H1 (cell line): Measurements from ENCODE around the gene RAB29. TPM values are rescaled to one million over a fixed set of nuclear protein-coding genes. Genes with fewer than 3 reads are reported as not detected.

ENCODE experiments used
- CTCF ChIA-PET: fragments of 300-600 bp; sonication (Branson Sonifier 250); formaldehyde crosslinking; loops from one replicate; lab custom pipeline; 2021; ENCODE audit not compliant: partially characterized antibody; lab: Charles Lee
- POLR2A ChIA-PET: fragments of 300-600 bp; sonication (Branson Sonifier 250); formaldehyde crosslinking; loops from one replicate; lab custom pipeline; 2021; ENCODE audit warnings: inconsistent platforms; ENCODE audit not compliant: partially characterized antibody; lab: Charles Lee
- DNase-seq, 2 experiments: peaks; one replicate each; pipeline versions ENCODE4 v3.0.0 to v3.0.0-alpha.2; 2010 to 2022; ENCODE audit warnings: low spot score in 2 of 2, low read depth in 1 of 2, mixed read lengths in 1 of 2
- FAIRE-seq: peaks from 2 replicates; lab custom pipeline; 2011; peaks lifted over from hg19 to GRCh38; lab: Jason Lieb, UNC
- H2AFZ ChIP-seq: 2 replicates; pipeline ENCODE4 v1.8.1; 2012; ENCODE audit warnings: low read length, inconsistent platforms
- H2AK5ac ChIP-seq: 2 replicates; pipeline ENCODE4 v1.6.1; 2013; ENCODE audit warnings: low read depth, low read length
- H2BK120ac ChIP-seq: replicated peaks from 2 replicates; pipeline ENCODE3; 2013; ENCODE audit warnings: low read depth, low read length, inconsistent platforms
- H2BK12ac ChIP-seq: 2 replicates; pipeline ENCODE4 v1.6.1; 2013; ENCODE audit warnings: low read depth, low read length
- H2BK15ac ChIP-seq: 2 replicates; pipeline ENCODE4 v1.6.1; 2013; ENCODE audit warnings: low read length
- H2BK20ac ChIP-seq: 2 replicates; pipeline ENCODE4 v1.6.1; 2013; ENCODE audit warnings: low read length
- H2BK5ac ChIP-seq: 2 replicates; pipeline ENCODE4 v1.6.1; 2013; ENCODE audit warnings: low read depth, low read length
- H3K14ac ChIP-seq: 2 replicates; pipeline ENCODE4 v1.6.1; 2013; ENCODE audit warnings: inconsistent platforms; ENCODE audit not compliant: insufficient read length
- H3K18ac ChIP-seq: 2 replicates; pipeline ENCODE4 v1.6.1; 2013; ENCODE audit warnings: low read length; ENCODE audit errors: extremely low read depth
- H3K23ac ChIP-seq: 2 replicates; pipeline ENCODE4 v1.6.1; 2013; ENCODE audit warnings: inconsistent platforms; ENCODE audit not compliant: insufficient read length
- H3K23me2 ChIP-seq: 2 replicates; pipeline ENCODE4 v1.6.1; 2013; ENCODE audit warnings: low read depth, low read length
- H3K27ac ChIP-seq: 2 replicates; pipeline ENCODE4 v1.6.1; 2011; ENCODE audit warnings: low read depth, low read length, inconsistent platforms
- H3K27me3 ChIP-seq, 4 experiments: replicated peaks in 1 of 4; 1 replicate in 1 of 4; 2 replicates in 3 of 4; pipeline versions ENCODE4 v1.6.1 to v1.8.1; 2011 to 2013; ENCODE audit warnings: low read length in 3 of 4, mild to moderate bottlenecking in 3 of 4, inconsistent platforms in 2 of 4, mixed read lengths in 2 of 4, moderate library complexity in 1 of 4; ENCODE audit not compliant: control insufficient read depth in 3 of 4, insufficient read depth in 3 of 4; ENCODE audit errors: extremely low read depth in 1 of 4
- H3K36me3 ChIP-seq, 4 experiments: 2 replicates each; pipeline versions ENCODE4 v1.6.1 to v1.8.1; 2011 to 2013; ENCODE audit warnings: mild to moderate bottlenecking in 4 of 4, low read length in 3 of 4, moderate library complexity in 2 of 4, control low read depth in 1 of 4, inconsistent platforms in 1 of 4; ENCODE audit not compliant: insufficient read depth in 4 of 4, control insufficient read depth in 2 of 4
- H3K4ac ChIP-seq: replicated peaks from 2 replicates; pipeline ENCODE3; 2013; ENCODE audit warnings: low read length, low read depth, mixed read lengths, inconsistent platforms; ENCODE audit not compliant: insufficient read length
- H3K4me1 ChIP-seq, 4 experiments: replicated peaks in 1 of 4; 1 replicate in 1 of 4; 2 replicates in 3 of 4; pipeline versions ENCODE4 v1.6.1 to v1.8.1; 2011 to 2013; ENCODE audit warnings: low read length in 3 of 4, inconsistent platforms in 2 of 4, mixed read lengths in 1 of 4; ENCODE audit not compliant: insufficient read depth in 4 of 4, control insufficient read depth in 3 of 4
- H3K4me2 ChIP-seq, 2 experiments: 2 replicates each; pipeline versions ENCODE4 v1.6.1 to v1.8.1; 2011 to 2013; ENCODE audit warnings: low read depth in 2 of 2, low read length in 2 of 2, control low read depth in 1 of 2, inconsistent platforms in 1 of 2, mild to moderate bottlenecking in 1 of 2; ENCODE audit not compliant: insufficient read depth in 1 of 2
- H3K4me3 ChIP-seq, 4 experiments: fragments of 200-600, 300-600 bp in 1 of 4; sonication (generic), shearing (Covaris generic), sonication (Bioruptor Twin) in 1 of 4; 2 replicates each; pipeline versions ENCODE4 v1.5.1 to v1.8.1; 2011 to 2016; ENCODE audit warnings: low read length in 4 of 4, low read depth in 3 of 4, control low read depth in 2 of 4, inconsistent platforms in 2 of 4, mild to moderate bottlenecking in 2 of 4, mixed read lengths in 1 of 4, moderate library complexity in 1 of 4; ENCODE audit not compliant: insufficient read depth in 2 of 4; ENCODE audit errors: extremely low read depth in 1 of 4
- H3K56ac ChIP-seq: replicated peaks from 2 replicates; pipeline ENCODE3; 2013; ENCODE audit warnings: low read depth, mild to moderate bottlenecking, mixed read lengths, low read length, inconsistent platforms; ENCODE audit not compliant: insufficient read length
- H3K79me1 ChIP-seq: 2 replicates; pipeline ENCODE4 v1.6.1; 2013; ENCODE audit warnings: low read depth, low read length, control low read depth
- H3K79me2 ChIP-seq, 2 experiments: 2 replicates each; pipeline versions ENCODE4 v1.6.1 to v1.8.1; 2012 to 2013; ENCODE audit warnings: low read length in 2 of 2, mild to moderate bottlenecking in 2 of 2, inconsistent platforms in 1 of 2; ENCODE audit not compliant: insufficient read depth in 2 of 2, control insufficient read depth in 1 of 2
- H3K9ac ChIP-seq, 4 experiments: replicated peaks in 1 of 4; 1 replicate in 1 of 4; 2 replicates in 3 of 4; pipeline versions ENCODE4 v1.6.1 to v1.8.1; 2011 to 2013; ENCODE audit warnings: low read depth in 3 of 4, low read length in 3 of 4, control low read depth in 2 of 4, mild to moderate bottlenecking in 2 of 4, moderate library complexity in 2 of 4, inconsistent platforms in 1 of 4; ENCODE audit errors: extremely low read depth in 1 of 4
- H3K9me3 ChIP-seq, 2 experiments: 2 replicates each; pipeline versions ENCODE4 v1.6.1 to v1.8.1; 2012 to 2013; ENCODE audit warnings: mild to moderate bottlenecking in 2 of 2, moderate library complexity in 2 of 2, control low read depth in 1 of 2, inconsistent platforms in 1 of 2, low read depth in 1 of 2, low read length in 1 of 2, mixed read lengths in 1 of 2; ENCODE audit not compliant: insufficient read depth in 2 of 2
- H4K20me1 ChIP-seq, 2 experiments: replicated peaks in 1 of 2; 2 replicates each; pipeline versions ENCODE3 to v1.8.1; 2011 to 2013; ENCODE audit warnings: inconsistent platforms in 2 of 2, low read length in 2 of 2, mild to moderate bottlenecking in 1 of 2; ENCODE audit not compliant: insufficient read depth in 2 of 2, control insufficient read depth in 1 of 2
- H4K5ac ChIP-seq: 2 replicates; pipeline ENCODE4 v1.6.1; 2013; ENCODE audit warnings: low read length, low read depth, mixed read lengths, inconsistent platforms; ENCODE audit not compliant: insufficient read length
- H4K8ac ChIP-seq: 2 replicates; pipeline ENCODE4 v1.8.0; 2013; ENCODE audit warnings: mild to moderate bottlenecking, moderate library complexity, low read length, inconsistent platforms; ENCODE audit not compliant: insufficient read depth; ENCODE audit errors: extremely low read depth
- H4K91ac ChIP-seq: replicated peaks from 2 replicates; pipeline ENCODE3; 2013; ENCODE audit warnings: low read length, mixed read lengths, inconsistent platforms; ENCODE audit not compliant: insufficient read length
- ASH2L ChIP-seq: fragments of 200-600, 300-600 bp; sonication (generic); IDR thresholded peaks from one replicate; pipeline ENCODE4 v1.7.1; 2017; ENCODE audit warnings: low read length
- HDAC2 ChIP-seq, 2 experiments: fragments of 300-600 bp in 1 of 2; sonication (generic) in 1 of 2; IDR thresholded peaks; 2 replicates each; pipeline ENCODE4 v1.6.1; 2011 to 2012; ENCODE audit warnings: low read depth in 2 of 2, low read length in 2 of 2, mild to moderate bottlenecking in 2 of 2, moderate library complexity in 2 of 2, borderline replicate concordance in 1 of 2, inconsistent platforms in 1 of 2
- JUN ChIP-seq: IDR thresholded peaks from 2 replicates; pipeline ENCODE4 v1.6.1; 2011; ENCODE audit warnings: low read depth, mild to moderate bottlenecking, improper control_type of control experiment, low read length
- NANOG ChIP-seq: IDR thresholded peaks from 2 replicates; pipeline ENCODE4 v1.6.1; 2011; ENCODE audit warnings: low read length, low read depth, mild to moderate bottlenecking, inconsistent platforms; ENCODE audit not compliant: insufficient read depth, poor library complexity, severe bottlenecking
- TBP ChIP-seq: IDR thresholded peaks from 2 replicates; pipeline ENCODE4 v1.6.1; 2011; ENCODE audit warnings: low read depth, low read length, improper control_type of control experiment
- WGBS, 2 experiments: shearing (Covaris generic) in 1 of 2; methylation state at CpG; one replicate each; pipeline versions ENCODE4 v1.1.6 to v1.1.7; 2013 to 2015; ENCODE audit warnings: low lambda C conversion rate in 2 of 2, mixed read lengths in 2 of 2, inconsistent platforms in 1 of 2, low coverage in 1 of 2, missing lambda C conversion rate in 1 of 2; ENCODE audit not compliant: insufficient replicate concordance in 2 of 2, insufficient coverage in 1 of 2, insufficient read length in 1 of 2; ENCODE audit errors: extremely low coverage in 1 of 2, missing lambda C conversion rate in 1 of 2; 5-methylcytosine and 5-hydroxymethylcytosine counted together
- long read RNA-seq, 2 experiments: library from RNA in 1 of 2; library from capped mRNA in 1 of 2; stranded (forward); transcript quantifications; one replicate each; pipeline ENCODE4 v2.0.0, GENCODE V29; 2021; ENCODE audit warnings: inconsistent platforms in 1 of 2
- polyA minus RNA-seq, 3 experiments: library from RNA; depleted of rRNA, polyadenylated mRNA; stranded (reverse); fragments of >200 nt; gene quantifications; 1 replicate in 2 of 3; 2 replicates in 1 of 3; pipeline ENCODE4 v1.2.3, GENCODE V29; 2011
- polyA plus RNA-seq, 7 experiments: library from polyadenylated mRNA; depleted of rRNA in 3 of 7; stranded (reverse) in 5 of 7; unstranded in 2 of 7; fragments of >200 nt in 5 of 7; fragments of 200-250 nt in 2 of 7; gene quantifications; 1 replicate in 5 of 7; 2 replicates in 1 of 7; 4 replicates in 1 of 7; pipeline versions ENCODE4 v1.2.1 to v1.2.3, GENCODE V29; 2011 to 2013; ENCODE audit warnings: missing spikeins in 2 of 7, mixed read lengths in 2 of 7
- total RNA-seq: library from RNA; stranded (reverse); fragmentation: NEBNext Ultra II Directional; extraction: Animal tissue kit (Norgen Biotek cat#: 25700); gene quantifications from 2 replicates; pipeline ENCODE4 v1.2.1, GENCODE V29; 2021
- TF ChIP-seq, protein P1 (sequence below): IDR thresholded peaks from 2 replicates; pipeline ENCODE4 v1.6.1; 2011; ENCODE audit warnings: low read length, improper control_type of control experiment

RAB29 gene, protein sequence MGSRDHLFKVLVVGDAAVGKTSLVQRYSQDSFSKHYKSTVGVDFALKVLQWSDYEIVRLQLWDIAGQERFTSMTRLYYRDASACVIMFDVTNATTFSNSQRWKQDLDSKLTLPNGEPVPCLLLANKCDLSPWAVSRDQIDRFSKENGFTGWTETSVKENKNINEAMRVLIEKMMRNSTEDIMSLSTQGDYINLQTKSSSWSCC
- 16.4 and 17.3 TPM in 2 replicates for total RNA-seq
- polyA plus RNA-seq (2011; rRNA removed): 9.7 and 10.1 TPM in 2 replicates
- polyA plus RNA-seq (2011; cell fraction: cytosol; rRNA removed): 12.1 TPM
- 8.5 TPM for polyA plus RNA-seq (2011; cell fraction: nucleus; rRNA removed)
- 10.7 to 13.2 TPM (median 12.2 TPM) in 4 replicates for polyA plus RNA-seq (2012, experiment 1 of 2)
- polyA plus RNA-seq (2012, experiment 2 of 2): 2.7 TPM
- polyA plus RNA-seq (2013, experiment 1 of 2): 7.9 TPM
- polyA plus RNA-seq (2013, experiment 2 of 2): 7.3 TPM
- 10.2 and 17.4 TPM in 2 replicates for polyA minus RNA-seq (2011; rRNA and poly(A)+ RNA removed)
- polyA minus RNA-seq (2011; cell fraction: cytosol; rRNA and poly(A)+ RNA removed): 5.2 TPM
- polyA minus RNA-seq (2011; cell fraction: nucleus; rRNA and poly(A)+ RNA removed): 5.8 TPM
- long read RNA-seq, experiment 1, partial matches to known transcripts: 0 of 12 reads
- long read RNA-seq, experiment 1, other reads (novel, unspliced or antisense): 10 of 12 reads
- long read RNA-seq, experiment 2, transcript RAB29-203 (5 exons, 1,157 nt): major isoform, 5 of 13 reads
- long read RNA-seq, experiment 2, partial matches to known transcripts: 0 of 13 reads
- long read RNA-seq, experiment 2, other reads (novel, unspliced or antisense): 3 of 13 reads

DNA sequence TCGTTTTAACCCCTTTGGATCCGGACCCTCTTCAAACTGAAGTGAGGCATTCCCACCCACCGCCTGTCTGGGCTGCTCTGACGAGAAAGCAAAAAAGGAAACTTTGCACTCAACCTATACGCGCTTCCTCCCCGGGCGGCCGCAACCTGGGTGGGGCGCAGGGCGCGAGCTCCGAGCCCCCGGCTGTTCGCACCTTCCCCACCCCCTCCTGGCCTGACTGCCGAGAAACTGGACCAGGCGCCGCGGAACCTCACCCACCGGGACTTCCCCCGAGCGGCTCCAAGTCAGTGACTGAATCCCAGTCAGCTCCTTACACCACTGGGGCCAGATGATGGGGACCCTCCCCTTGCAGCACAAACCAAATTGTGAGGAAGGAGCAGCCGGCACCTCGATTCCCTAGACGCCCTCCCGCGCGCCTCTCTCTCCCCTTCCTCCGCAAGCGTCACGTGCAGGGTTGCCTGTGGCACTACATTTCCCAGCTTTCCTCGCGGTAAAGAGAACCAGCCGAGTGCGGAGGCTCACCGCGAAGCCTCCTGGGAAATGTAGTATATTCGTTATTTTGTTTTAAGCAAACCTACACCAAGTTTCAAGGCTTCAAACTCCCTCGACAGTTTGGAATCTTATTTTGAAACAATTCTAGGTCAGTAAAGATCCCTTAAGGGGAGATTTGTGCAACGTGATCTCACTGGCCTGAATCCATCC, at the start of gene RAB29:
Gene RAB29, minus strand, starts transcription at position 468 of the 702 bp plus-strand sequence. CDS start 526 bp downstream, outside the sequence.
- no peak within 1 kb of the TSS for H3K4ac ChIP-seq
- peak within 1 kb of the TSS; percentile 79 for H3K18ac ChIP-seq
- no peak within 1 kb of the TSS for H4K91ac ChIP-seq
- H2BK20ac ChIP-seq: no peak within 1 kb of the TSS
- peak within 1 kb of the TSS; percentile 73 for H2AFZ ChIP-seq
- H3K27ac ChIP-seq: no peak within 1 kb of the TSS
- no peak within 1 kb of the TSS for H2BK15ac ChIP-seq
- 1% methylated on average over 25 of the region's 40 CpGs; no CpG with 5 or more reads in 1 of the 2 experiments for WGBS, 2 experiments
- peak within 1 kb of the TSS; percentile 66 to 84 (median 76) for H3K4me3 ChIP-seq
- FAIRE-seq: no peak
- peak; percentile 38 to 86 for DNase-seq
- no peaks in the 10 kb centered on the region for H3K79me2 ChIP-seq
- peak within 1 kb of the TSS; percentile 91 for H4K8ac ChIP-seq
- H4K20me1 ChIP-seq: no peaks in the 10 kb centered on the region
- no peak within 1 kb of the TSS for H3K23ac ChIP-seq
- H3K27me3 ChIP-seq: peaks cover 2 to 11% (median 9%) of the 10 kb centered on the region in 4 experiments; a peak in 6 of 7 replicates
- no peaks in the 10 kb centered on the region for H3K79me1 ChIP-seq
- POLR2A ChIA-PET: interaction anchor here (0.6 to 2.5 kb wide), 5 partner anchors 9 to 26 kb away, joined by 3 to 12 read pairs (median 7); no protein-coding TSS in a partner anchor
- no peaks in the 10 kb centered on the region for H3K36me3 ChIP-seq
- no peaks in the 10 kb centered on the region for H3K9me3 ChIP-seq
- H3K23me2 ChIP-seq: peaks cover 6% of the 10 kb centered on the region
- no peak within 1 kb of the TSS for H2BK12ac ChIP-seq
- no peak within 1 kb of the TSS for H2AK5ac ChIP-seq
- H3K9ac ChIP-seq: peak within 1 kb of the TSS in 1 of 4 experiments; percentile 16; a peak in 2 of 7 replicates
- peak within 1 kb of the TSS; percentile 68 for H4K5ac ChIP-seq
- CTCF ChIA-PET: interaction anchor here (1.0 to 1.3 kb wide), 3 partner anchors 9 to 203 kb away, joined by 3 to 5 read pairs (median 3); no protein-coding TSS in a partner anchor
- H3K4me1 ChIP-seq: peaks cover 0 to 7% (median 5%) of the 10 kb centered on the region in 4 experiments; a peak in 4 of 7 replicates
- H2BK5ac ChIP-seq: no peak within 1 kb of the TSS
- no peak within 1 kb of the TSS for H3K14ac ChIP-seq
- no peak within 1 kb of the TSS for H3K56ac ChIP-seq
- H3K4me2 ChIP-seq: peak within 1 kb of the TSS; percentile 89 to 90
- no peak within 1 kb of the TSS for H2BK120ac ChIP-seq
- TF ChIP-seq NANOG: no peak
- TF ChIP-seq TBP: peak; percentile 53; the same call in 1 of the 2 replicates
- TF ChIP-seq ASH2L: peak; percentile 53
- TF ChIP-seq JUN: no peak
- peak in 1 of 2 experiments; percentile 37; a peak in 1 of 4 replicates for TF ChIP-seq HDAC2 (IDR thresholded peaks at IDR 0.05; ENCODE audit: borderline replicate concordance in 1 of 2, low read depth in 2 of 2, low read length in 2 of 2)
- TF ChIP-seq, protein P1, sequence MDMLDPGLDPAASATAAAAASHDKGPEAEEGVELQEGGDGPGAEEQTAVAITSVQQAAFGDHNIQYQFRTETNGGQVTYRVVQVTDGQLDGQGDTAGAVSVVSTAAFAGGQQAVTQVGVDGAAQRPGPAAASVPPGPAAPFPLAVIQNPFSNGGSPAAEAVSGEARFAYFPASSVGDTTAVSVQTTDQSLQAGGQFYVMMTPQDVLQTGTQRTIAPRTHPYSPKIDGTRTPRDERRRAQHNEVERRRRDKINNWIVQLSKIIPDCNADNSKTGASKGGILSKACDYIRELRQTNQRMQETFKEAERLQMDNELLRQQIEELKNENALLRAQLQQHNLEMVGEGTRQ: peak; percentile 94
